Bone marrow (tissue), 2 donors: ENCODE results near the gene BAIAP2L2.
"Not testable (repeated sequence)": the region's sequence is repeated elsewhere in the genome, so short reads cannot be mapped to it uniquely, and the experiment has no call there.

Experiments
- DNase-seq, 2 donors: peaks; one replicate each; lab custom pipeline; 2025; lab: John Stamatoyannopoulos, UW

Gene BAIAP2L2

GRCh38 chr22:38038890-38039812, 71.3 kb downstream of the BAIAP2L2 start:
- no peak for DNase-seq

DNA sequence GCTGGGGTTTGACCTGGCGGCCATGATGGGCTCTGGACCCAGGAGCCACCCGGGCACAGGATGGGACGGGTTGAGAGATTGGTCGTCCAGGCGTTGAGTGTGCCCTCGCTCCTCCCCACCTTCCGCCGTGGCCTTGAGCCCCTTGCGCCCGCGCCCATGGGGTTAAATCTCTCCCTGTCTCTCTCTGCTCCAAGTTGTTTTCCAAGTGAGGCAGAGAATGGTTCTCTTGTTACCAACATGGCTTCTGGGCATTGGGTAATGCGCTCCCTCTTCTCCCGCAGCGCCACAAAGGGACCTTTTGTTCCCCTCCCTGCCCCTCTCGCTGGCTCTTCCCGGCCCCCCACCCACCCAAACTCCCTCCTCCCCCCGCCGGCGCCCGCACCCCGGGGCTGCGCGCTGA, 72.1 kb downstream of the BAIAP2L2 start:
- DNase-seq: no peak

- DNase-seq: not testable (repeated sequence)
These were observed 72.9 kb downstream of the BAIAP2L2 start for GRCh38 chr22:38037367-38038150.

GRCh38 chr22:38036392-38037062, 74.0 kb downstream of the BAIAP2L2 start:
- DNase-seq: no peak

DNA sequence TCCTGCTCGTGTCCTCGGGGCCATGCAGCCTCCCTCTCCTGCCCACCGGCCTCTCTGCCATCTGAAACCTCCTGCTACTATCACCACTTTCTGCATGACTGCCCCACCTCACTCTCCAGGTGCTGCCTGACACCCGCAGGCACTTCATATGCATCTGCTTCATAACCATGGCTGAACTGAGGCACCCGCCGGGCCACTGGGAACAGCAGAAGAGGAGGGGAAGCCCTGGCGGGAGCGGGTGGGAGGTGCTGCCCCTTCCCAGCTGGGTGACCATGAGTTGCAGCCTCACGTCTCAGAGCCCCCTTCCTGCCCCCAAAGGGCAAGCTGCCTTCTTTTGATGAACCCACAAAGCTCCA, 75.0 kb downstream of the BAIAP2L2 start:
- DNase-seq: no peak
